Psoas muscle (tissue), 8 donors: ENCODE results near the gene PLXNA4. TPM values are rescaled to one million over a fixed set of nuclear protein-coding genes. Genes with fewer than 3 reads are reported as not detected.

ENCODE experiments used
- ATAC-seq, 4 donors: fragments of 200-7000 bp; cut with Tn5 transposase; one replicate each; pipeline ENCODE4 v1.9.1; 2020; ENCODE audit warnings: moderate library complexity in 3 of 4, mild to moderate bottlenecking in 2 of 4
- DNase-seq, 2 donors: peaks; one replicate each; pipeline ENCODE4 v3.0.0-alpha.2; 2020
- H3K27ac ChIP-seq: fragments of 200-600 bp; one replicate; pipeline ENCODE4 v1.8.0; 2022
- H3K27me3 ChIP-seq, 3 donors: fragments of 200-600 bp in 1 of 3; one replicate each; pipeline versions ENCODE4 v1.6.1 to v1.8.0; 2013 to 2022; ENCODE audit warnings: low read length in 2 of 3, mild to moderate bottlenecking in 2 of 3, moderate library complexity in 1 of 3; ENCODE audit not compliant: insufficient read depth in 3 of 3
- H3K36me3 ChIP-seq, 2 donors: fragments of 200-600 bp in 1 of 2; one replicate each; pipeline versions ENCODE4 v1.6.1 to v1.8.0; 2013 to 2022; ENCODE audit warnings: low read depth in 1 of 2, mild to moderate bottlenecking in 1 of 2, moderate library complexity in 1 of 2; ENCODE audit not compliant: insufficient read depth in 1 of 2
- H3K4me1 ChIP-seq: fragments of 200-600 bp; one replicate; pipeline ENCODE4 v1.8.0; 2022
- H3K4me3 ChIP-seq: fragments of 200-600 bp; one replicate; pipeline ENCODE4 v1.8.0; 2022; ENCODE audit warnings: mild to moderate bottlenecking
- H3K9me3 ChIP-seq: fragments of 200-600 bp; one replicate; pipeline ENCODE4 v1.8.0; 2022
- CTCF ChIP-seq: fragments of 200-600 bp; IDR thresholded peaks from one replicate; pipeline ENCODE4 v1.8.0; 2022; ENCODE audit warnings: antibody characterized with exemption
- WGBS, 3 donors: extraction: QIAGEN DNeasy Blood & Tissue Kit; methylation state at CpG; one replicate each; pipeline versions ENCODE4 v1.1.6 to v1.1.7; 2013; 5-methylcytosine and 5-hydroxymethylcytosine counted together
- intact Hi-C, 2 donors: fragments of 100-400 bp; cut with DNase I; formaldehyde crosslinking; loops; one replicate each; pipeline versions ENCODE4 v1.11.0 to v1.14.2; 2022
- polyA plus RNA-seq, 3 donors: library from polyadenylated mRNA; stranded (reverse); fragments of 200-250 nt; gene quantifications; one replicate each; pipeline ENCODE4 v1.2.3, GENCODE V29; 2013
- total RNA-seq, 4 donors: library from RNA; stranded (reverse); fragmentation: NEBNext Ultra II Directional in 2 of 4; extraction: Animal tissue kit (Norgen Biotek cat#: 25700) in 2 of 4; gene quantifications; one replicate each; pipeline versions ENCODE4 v1.2.1 to v1.2.4, GENCODE V29; 2021 to 2023
- donor health status: healthy with polysubstance abuse.
- donor health status: DM: no; HTN: no; CAD: no; lungs with moderate emphysema.
- donor health status: Bipolar disorder and iron deficiency.
- donor health status: healthy.
- donor health status: DM: yes; HTN: yes; CAD: no.
- donor health status: DM: no; HTN: no; CAD: no.
- donor health status: DM: no; HTN: no; CAD: no.
- donor health status: DM: yes; HTN: yes; CAD: no.

The PLXNA4 gene
- total and polyA plus RNA-seq, 7 donors: 0.15 to 2.5 (median 0.88) TPM

- Histone ChIP-seq H3K36me3 (no peaks in the 10 kb centered on the region), H3K4me1 (peaks cover 10% of the 10 kb centered on the region), H3K27ac (no peak overlapping the region), H3K9me3 (no peaks in the 10 kb centered on the region), H3K4me3 (no peak overlapping the region), H3K27me3 (no peaks in the 10 kb centered on the region)
- no peak for TF ChIP-seq CTCF
- peak; percentile 60 to 82 (median 72) for ATAC-seq
- 30 to 50% (median 34%) methylated on average over 8 of the region's 8 CpGs for WGBS, 3 donors
- intact Hi-C loops: no loop called here
- peak in 1 of 2 donors; percentile 38 for DNase-seq
Observed at GRCh38 chr7:132402751-132403245, 173.5 kb downstream of the PLXNA4 start.

DNA sequence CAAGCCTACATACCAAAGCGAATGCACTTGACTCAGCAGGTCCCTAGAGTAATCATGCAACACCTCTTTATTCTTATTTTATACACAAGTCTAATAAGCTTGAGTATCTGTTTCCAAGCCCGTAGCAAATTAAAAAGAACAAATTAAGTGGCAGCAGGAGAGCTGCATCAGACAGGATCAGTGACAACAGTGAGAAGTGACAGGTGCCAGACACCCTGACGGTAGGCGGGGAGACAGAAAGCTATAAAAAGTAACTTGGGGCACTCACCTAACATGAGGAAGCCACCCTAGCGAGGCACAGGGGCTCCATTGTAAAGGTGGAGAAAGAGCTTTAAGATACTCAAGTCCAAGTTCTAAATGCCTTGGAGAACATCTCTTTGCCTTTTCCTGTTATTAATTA, 174.2 kb downstream of the PLXNA4 start:
- no peaks in the 10 kb centered on the region for H3K27me3 ChIP-seq
- H3K27ac ChIP-seq: no peak overlapping the region
- intact Hi-C loops: no loop called here
- DNase-seq (no peak), ATAC-seq (no peak)
- H3K4me3 ChIP-seq: no peak overlapping the region
- H3K4me1 ChIP-seq: peaks cover 10% of the 10 kb centered on the region
- H3K36me3 ChIP-seq: no peaks in the 10 kb centered on the region
- 38 to 64% (median 42%) methylated on average over 5 of the region's 5 CpGs for WGBS, 3 donors
- no peak for TF ChIP-seq CTCF
- H3K9me3 ChIP-seq: no peaks in the 10 kb centered on the region

DNA sequence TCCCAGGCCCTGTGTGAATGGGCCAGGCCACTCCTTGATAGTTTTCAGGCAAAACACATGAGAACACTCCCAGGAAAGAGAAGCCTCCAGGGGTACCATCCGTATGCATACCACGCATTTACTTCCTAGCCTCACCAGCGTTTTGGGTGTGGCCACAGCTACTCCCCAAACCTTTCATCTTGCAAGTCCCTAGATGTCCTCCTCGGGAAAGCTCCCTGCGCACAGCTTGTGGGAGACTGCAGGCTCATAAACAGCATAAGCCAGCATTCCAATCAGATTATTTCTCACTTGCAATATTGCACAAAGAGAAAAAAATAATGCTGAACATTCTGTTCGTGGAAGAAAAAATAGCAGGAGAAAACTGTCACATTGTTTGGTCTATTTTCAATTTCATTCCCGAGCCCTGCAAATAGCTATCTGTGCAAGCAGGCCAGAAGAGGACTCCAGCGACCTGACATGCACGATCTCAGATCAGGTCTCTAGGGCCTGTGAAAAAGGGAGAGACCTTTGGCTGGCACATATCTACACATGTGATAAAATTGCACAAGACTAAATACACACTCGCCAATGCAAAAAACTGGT, 175.6 kb downstream of the PLXNA4 start:
- WGBS, 3 donors: 79 to 81% (median 81%) methylated on average over 10 of the region's 10 CpGs
- H3K9me3 ChIP-seq: no peaks in the 10 kb centered on the region
- no peaks in the 10 kb centered on the region for H3K36me3 ChIP-seq
- no peak for TF ChIP-seq CTCF
- peaks cover 10% of the 10 kb centered on the region for H3K4me1 ChIP-seq
- peak in 2 of 4 donors; percentile 28 to 61 for ATAC-seq
- no peaks in the 10 kb centered on the region for H3K27me3 ChIP-seq
- DNase-seq: peak in 1 of 2 donors; percentile 70
- no peak overlapping the region for H3K27ac ChIP-seq
- H3K4me3 ChIP-seq: no peak overlapping the region
- intact Hi-C loops: no loop called here

GRCh38 chr7:132399367-132399766, 176.9 kb downstream of the PLXNA4 start:
- H3K9me3 ChIP-seq: no peaks in the 10 kb centered on the region
- DNase-seq (no peak), ATAC-seq (no peak)
- H3K4me1 ChIP-seq: peaks cover 10% of the 10 kb centered on the region
- H3K36me3 ChIP-seq: no peaks in the 10 kb centered on the region
- H3K4me3 ChIP-seq: no peak overlapping the region
- no peak overlapping the region for H3K27ac ChIP-seq
- 88 to 93% (median 90%) methylated on average over 4 of the region's 4 CpGs for WGBS, 3 donors
- no peaks in the 10 kb centered on the region for H3K27me3 ChIP-seq
- no peak for TF ChIP-seq CTCF
- intact Hi-C loops: loop anchor here (5.0 to 10.0 kb wide), 2 partner anchors 175 to 178 kb away; partner anchors contain the start of gene PLXNA4 (in 2 of the 2)
